ENCODE measurements around the gene EPDR1. TPM values are rescaled to one million over a fixed set of nuclear protein-coding genes. Genes with fewer than 3 reads are reported as not detected.
"Not testable (repeated sequence)": the region's sequence is repeated elsewhere in the genome, so short reads cannot be mapped to it uniquely, and the experiment has no call there.

EPDR1 gene
- total RNA-seq, 2 experiments from 2014 or later, result 0.54 to 0.87 TPM

GRCh38 chr7:37943905-37944736 lies 23.7 kb downstream of the EPDR1 start:
- CTCF ChIA-PET, result no interaction called here

GRCh38 chr7:37944737-37945054 lies 24.3 kb downstream of the EPDR1 start:
- no peak for DNase-seq
- H3K9me3 Mint-ChIP-seq, result no peaks in the 10 kb centered on the region
- H3K27me3 Mint-ChIP-seq, result no peaks in the 10 kb centered on the region
- ChIA-PET POLR2A (no interaction called here), CTCF (no interaction called here)
- no peak overlapping the region for H3K27ac Mint-ChIP-seq
- no peaks in the 10 kb centered on the region for H3K4me1 Mint-ChIP-seq
- H3K4me3 Mint-ChIP-seq, result no peak overlapping the region
- no peaks in the 10 kb centered on the region for H3K36me3 Mint-ChIP-seq (ENCODE audit: low read depth)

More at GRCh38 chr7:37943905-37944736, 23.7 kb downstream of the EPDR1 start:
- H3K9me3 Mint-ChIP-seq, result no peaks in the 10 kb centered on the region
- H3K27ac Mint-ChIP-seq, result no peak overlapping the region
- no peak overlapping the region for H3K4me3 Mint-ChIP-seq
- POLR2A ChIA-PET, result no interaction called here
- no peaks in the 10 kb centered on the region for H3K4me1 Mint-ChIP-seq
- no peak for DNase-seq
- H3K36me3 Mint-ChIP-seq (ENCODE audit: low read depth), result no peaks in the 10 kb centered on the region
- H3K27me3 Mint-ChIP-seq, result no peaks in the 10 kb centered on the region

- Mint-ChIP-seq H3K4me3 (no peak overlapping the region), H3K36me3 (ENCODE audit: low read depth) (no peaks in the 10 kb centered on the region), H3K4me1 (no peaks in the 10 kb centered on the region), H3K27ac (no peak overlapping the region), H3K9me3 (no peaks in the 10 kb centered on the region), H3K27me3 (no peaks in the 10 kb centered on the region)
- ChIA-PET POLR2A (no interaction called here), CTCF (no interaction called here)
- DNase-seq, result no peak
These were observed 24.9 kb downstream of the EPDR1 start for GRCh38 chr7:37945336-37945735.

- H3K4me1 Mint-ChIP-seq, result no peaks in the 10 kb centered on the region
- ChIA-PET POLR2A (no interaction called here), CTCF (interaction anchor here (0.6 kb wide), 1 partner anchor 53 kb away, joined by 3 read pairs; no protein-coding TSS in a partner anchor)
- H3K36me3 Mint-ChIP-seq (ENCODE audit: low read depth), result no peaks in the 10 kb centered on the region
- H3K27me3 Mint-ChIP-seq, result no peaks in the 10 kb centered on the region
- H3K4me3 Mint-ChIP-seq, result no peak overlapping the region
- no peaks in the 10 kb centered on the region for H3K9me3 Mint-ChIP-seq
- no peak for DNase-seq
- no peak overlapping the region for H3K27ac Mint-ChIP-seq
These were observed 26.9 kb downstream of the EPDR1 start for GRCh38 chr7:37947138-37947940.

- H3K4me1 Mint-ChIP-seq, result no peaks in the 10 kb centered on the region
- no peak overlapping the region for H3K4me3 Mint-ChIP-seq
- no peaks in the 10 kb centered on the region for H3K9me3 Mint-ChIP-seq
- no peak for DNase-seq
- ChIA-PET POLR2A (no interaction called here), CTCF (interaction anchor here (0.6 kb wide), 1 partner anchor 52 kb away, joined by 3 read pairs; no protein-coding TSS in a partner anchor)
- H3K36me3 Mint-ChIP-seq (ENCODE audit: low read depth), result no peaks in the 10 kb centered on the region
- no peak overlapping the region for H3K27ac Mint-ChIP-seq
- H3K27me3 Mint-ChIP-seq, result no peaks in the 10 kb centered on the region
These were observed 27.4 kb downstream of the EPDR1 start for GRCh38 chr7:37947941-37948210.

GRCh38 chr7:37952240-37952639 lies 31.8 kb downstream of the EPDR1 start:
- H3K27ac Mint-ChIP-seq, result no peak overlapping the region
- POLR2A ChIA-PET, result no interaction called here

GRCh38 chr7:37954217-37954616 lies 33.8 kb downstream of the EPDR1 start:
- H3K27me3 Mint-ChIP-seq; DNase-seq; H3K9me3 Mint-ChIP-seq; POLR2A ChIA-PET; CTCF ChIA-PET; H3K4me1 Mint-ChIP-seq; H3K4me3 Mint-ChIP-seq; H3K27ac Mint-ChIP-seq; H3K36me3 Mint-ChIP-seq (ENCODE audit: low read depth): not testable (repeated sequence)

More at GRCh38 chr7:37952240-37952639, 31.8 kb downstream of the EPDR1 start:
- DNase-seq, result no peak
- Mint-ChIP-seq H3K9me3 (no peaks in the 10 kb centered on the region), H3K4me3 (no peak overlapping the region), H3K4me1 (no peaks in the 10 kb centered on the region), H3K36me3 (ENCODE audit: low read depth) (no peaks in the 10 kb centered on the region), H3K27me3 (no peaks in the 10 kb centered on the region)
- CTCF ChIA-PET, result no interaction called here

GRCh38 chr7:37956791-37957190 lies 36.4 kb downstream of the EPDR1 start:
- no peak for DNase-seq
- Mint-ChIP-seq H3K27me3 (no peaks in the 10 kb centered on the region), H3K36me3 (ENCODE audit: low read depth) (no peaks in the 10 kb centered on the region), H3K4me3 (no peak overlapping the region), H3K9me3 (no peaks in the 10 kb centered on the region), H3K27ac (no peak overlapping the region), H3K4me1 (no peaks in the 10 kb centered on the region)
- ChIA-PET CTCF (no interaction called here), POLR2A (no interaction called here)

GRCh38 chr7:37957221-37957970 lies 37.0 kb downstream of the EPDR1 start:
- no peaks in the 10 kb centered on the region for H3K4me1 Mint-ChIP-seq
- H3K27me3 Mint-ChIP-seq, result no peaks in the 10 kb centered on the region
- no peak overlapping the region for H3K27ac Mint-ChIP-seq
- no peaks in the 10 kb centered on the region for H3K9me3 Mint-ChIP-seq
- ChIA-PET POLR2A (no interaction called here), CTCF (no interaction called here)
- no peak for DNase-seq
- H3K4me3 Mint-ChIP-seq, result no peak overlapping the region
- no peaks in the 10 kb centered on the region for H3K36me3 Mint-ChIP-seq (ENCODE audit: low read depth)

GRCh38 chr7:37960483-37960882 lies 40.0 kb downstream of the EPDR1 start:
- no peak for DNase-seq
- H3K27ac Mint-ChIP-seq, result no peak overlapping the region
- H3K9me3 Mint-ChIP-seq, result no peaks in the 10 kb centered on the region
- no peak overlapping the region for H3K4me3 Mint-ChIP-seq
- no peaks in the 10 kb centered on the region for H3K4me1 Mint-ChIP-seq
- CTCF ChIA-PET, result no interaction called here
- H3K27me3 Mint-ChIP-seq, result no peaks in the 10 kb centered on the region
- H3K36me3 Mint-ChIP-seq (ENCODE audit: low read depth), result no peaks in the 10 kb centered on the region
- POLR2A ChIA-PET, result no interaction called here

- DNase-seq, result no peak
- H3K4me3 Mint-ChIP-seq, result no peak overlapping the region
- no peaks in the 10 kb centered on the region for H3K27me3 Mint-ChIP-seq
- ChIA-PET CTCF (no interaction called here), POLR2A (no interaction called here)
- no peaks in the 10 kb centered on the region for H3K36me3 Mint-ChIP-seq (ENCODE audit: low read depth)
- H3K27ac Mint-ChIP-seq, result no peak overlapping the region
- H3K9me3 Mint-ChIP-seq, result no peaks in the 10 kb centered on the region
- H3K4me1 Mint-ChIP-seq, result no peaks in the 10 kb centered on the region
These were observed 40.8 kb downstream of the EPDR1 start for GRCh38 chr7:37961251-37961650.

GRCh38 chr7:37964196-37964595 lies 43.8 kb downstream of the EPDR1 start:
- H3K4me3 Mint-ChIP-seq, result no peak overlapping the region
- H3K27me3 Mint-ChIP-seq, result no peaks in the 10 kb centered on the region
- no peaks in the 10 kb centered on the region for H3K4me1 Mint-ChIP-seq
- no peaks in the 10 kb centered on the region for H3K9me3 Mint-ChIP-seq
- CTCF ChIA-PET, result no interaction called here
- no peak overlapping the region for H3K27ac Mint-ChIP-seq
- DNase-seq, result no peak
- POLR2A ChIA-PET, result no interaction called here
- no peaks in the 10 kb centered on the region for H3K36me3 Mint-ChIP-seq (ENCODE audit: low read depth)

GRCh38 chr7:37970211-37970610 lies 49.8 kb downstream of the EPDR1 start:
- H3K4me1 Mint-ChIP-seq, result no peaks in the 10 kb centered on the region
- H3K9me3 Mint-ChIP-seq, result no peaks in the 10 kb centered on the region
- DNase-seq, result no peak
- H3K27me3 Mint-ChIP-seq, result no peaks in the 10 kb centered on the region
- ChIA-PET POLR2A (no interaction called here), CTCF (no interaction called here)
- no peaks in the 10 kb centered on the region for H3K36me3 Mint-ChIP-seq (ENCODE audit: low read depth)
- no peak overlapping the region for H3K27ac Mint-ChIP-seq
- H3K4me3 Mint-ChIP-seq, result no peak overlapping the region
